HUES48 (cell line): ENCODE measurements around the gene RTL5.
A peak's percentile ranks its signal among the peaks of the same experiment; 100 is the strongest.

Experiments used
- H3K27ac ChIP-seq: one replicate; pipeline ENCODE4 v1.7.0; 2013; ENCODE audit warnings: low read depth, low read length, inconsistent platforms
- H3K27me3 ChIP-seq: 2 replicates; pipeline ENCODE4 v1.6.1; 2013; ENCODE audit warnings: mild to moderate bottlenecking, low read length; ENCODE audit not compliant: control insufficient read depth, insufficient read depth
- H3K36me3 ChIP-seq: 2 replicates; pipeline ENCODE4 v1.6.1; 2013; ENCODE audit warnings: low read length; ENCODE audit not compliant: control insufficient read depth, insufficient read depth
- H3K4me1 ChIP-seq: 2 replicates; pipeline ENCODE4 v1.6.1; 2013; ENCODE audit warnings: mild to moderate bottlenecking, low read length; ENCODE audit not compliant: control insufficient read depth, insufficient read depth
- H3K4me3 ChIP-seq: 2 replicates; pipeline ENCODE4 v1.5.1; 2013; ENCODE audit warnings: mild to moderate bottlenecking, low read depth, low read length
- H3K9ac ChIP-seq: 2 replicates; pipeline ENCODE4 v1.6.1; 2013; ENCODE audit warnings: mild to moderate bottlenecking, low read depth, low read length, moderate library complexity
- H3K9me3 ChIP-seq: 2 replicates; pipeline ENCODE4 v1.6.1; 2013; ENCODE audit warnings: low read length; ENCODE audit not compliant: control insufficient read depth, insufficient read depth

The RTL5 gene

DNA sequence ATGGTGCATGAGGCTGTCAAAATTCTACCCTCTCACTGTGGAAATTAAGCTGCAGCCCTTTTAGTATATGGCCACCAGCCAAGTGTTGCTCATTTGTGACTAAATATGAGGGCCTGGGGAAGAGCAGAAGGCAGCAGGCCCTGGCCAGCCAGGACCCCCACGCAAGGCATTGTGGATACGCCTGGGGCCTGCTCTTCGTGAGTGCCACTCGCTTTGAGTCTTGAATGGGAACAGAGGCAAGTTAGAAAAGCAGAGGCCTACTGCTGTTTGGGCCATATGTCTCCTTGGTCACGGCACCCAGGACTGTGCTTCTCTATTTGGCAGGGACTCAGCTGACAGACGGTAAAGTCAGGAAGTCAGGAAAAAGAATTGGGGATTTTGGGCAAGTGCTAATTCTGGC is 10.9 kb downstream of the RTL5 start:
- Histone ChIP-seq H3K36me3 (no peaks in the 10 kb centered on the region), H3K9me3 (peaks cover 17% of the 10 kb centered on the region), H3K4me1 (peaks cover 16% of the 10 kb centered on the region), H3K27ac (no peak overlapping the region), H3K9ac (no peak overlapping the region), H3K27me3 (no peaks in the 10 kb centered on the region), H3K4me3 (no peak overlapping the region)

- Histone ChIP-seq H3K9ac (no peak overlapping the region), H3K4me3 (no peak overlapping the region), H3K27me3 (no peaks in the 10 kb centered on the region), H3K9me3 (peaks cover 11% of the 10 kb centered on the region; the same call in 1 of the 2 replicates), H3K36me3 (no peaks in the 10 kb centered on the region), H3K4me1 (no peaks in the 10 kb centered on the region), H3K27ac (no peak overlapping the region)
These were observed 14.0 kb downstream of the RTL5 start for GRCh38 chrX:72117636-72118210.

DNA sequence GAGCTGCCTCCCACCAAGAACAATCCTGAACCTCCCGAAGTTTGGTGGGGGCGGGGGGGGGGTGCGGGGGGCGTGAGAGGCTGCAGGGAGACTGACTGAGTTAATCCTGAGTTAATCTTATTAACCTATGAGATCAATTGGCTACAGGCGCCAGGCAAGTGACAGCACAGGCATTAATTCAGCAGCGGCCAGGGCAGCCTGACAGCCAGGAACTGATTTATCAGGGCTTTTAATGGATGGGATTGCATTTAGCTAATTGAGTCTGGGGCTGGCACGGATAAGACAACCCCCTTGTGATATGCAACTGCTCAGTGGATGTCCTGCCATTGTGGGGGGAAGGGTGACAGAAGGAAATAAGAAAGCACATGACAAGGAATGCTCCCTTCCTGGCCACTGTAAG is 16.3 kb downstream of the RTL5 start:
- peaks cover 20% of the 10 kb centered on the region; the same call in 1 of the 2 replicates for H3K9me3 ChIP-seq
- no peaks in the 10 kb centered on the region; the same call in 1 of the 2 replicates for H3K4me1 ChIP-seq
- H3K36me3 ChIP-seq, result no peaks in the 10 kb centered on the region
- no peak overlapping the region for H3K9ac ChIP-seq
- H3K27ac ChIP-seq, result no peak overlapping the region
- H3K4me3 ChIP-seq, result no peak overlapping the region
- no peaks in the 10 kb centered on the region for H3K27me3 ChIP-seq

DNA sequence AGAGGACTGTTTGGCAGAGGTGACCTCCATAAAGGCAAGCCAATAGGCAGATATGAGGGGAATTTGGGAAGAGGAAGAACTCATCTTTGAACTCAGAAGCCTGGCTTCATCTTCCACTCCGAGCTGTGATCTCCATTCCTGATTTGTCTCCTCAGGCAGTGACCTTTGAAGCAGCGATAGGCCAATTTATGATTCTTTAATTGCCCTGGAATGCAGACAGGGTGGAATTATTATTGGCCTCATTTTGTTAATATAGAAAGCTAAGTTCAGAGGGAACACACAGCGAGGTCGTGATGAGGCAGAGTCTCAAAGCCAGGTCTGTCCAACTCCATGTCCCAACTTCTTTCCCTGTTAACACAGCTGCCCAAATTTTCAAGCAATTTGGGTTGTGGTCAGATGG is 16.9 kb downstream of the RTL5 start:
- peaks cover 5% of the 10 kb centered on the region for H3K4me1 ChIP-seq
- peaks cover 20% of the 10 kb centered on the region; the same call in 1 of the 2 replicates for H3K9me3 ChIP-seq
- no peaks in the 10 kb centered on the region for H3K27me3 ChIP-seq
- no peak overlapping the region for H3K9ac ChIP-seq
- H3K36me3 ChIP-seq, result no peaks in the 10 kb centered on the region
- no peak overlapping the region for H3K4me3 ChIP-seq
- no peak overlapping the region for H3K27ac ChIP-seq

GRCh38 chrX:72114306-72114705 is 17.4 kb downstream of the RTL5 start:
- Histone ChIP-seq H3K9me3 (peaks cover 20% of the 10 kb centered on the region; the same call in 1 of the 2 replicates), H3K36me3 (no peaks in the 10 kb centered on the region), H3K27me3 (no peaks in the 10 kb centered on the region), H3K4me3 (no peak overlapping the region), H3K9ac (no peak overlapping the region), H3K27ac (no peak overlapping the region), H3K4me1 (peaks cover 6% of the 10 kb centered on the region)

DNA sequence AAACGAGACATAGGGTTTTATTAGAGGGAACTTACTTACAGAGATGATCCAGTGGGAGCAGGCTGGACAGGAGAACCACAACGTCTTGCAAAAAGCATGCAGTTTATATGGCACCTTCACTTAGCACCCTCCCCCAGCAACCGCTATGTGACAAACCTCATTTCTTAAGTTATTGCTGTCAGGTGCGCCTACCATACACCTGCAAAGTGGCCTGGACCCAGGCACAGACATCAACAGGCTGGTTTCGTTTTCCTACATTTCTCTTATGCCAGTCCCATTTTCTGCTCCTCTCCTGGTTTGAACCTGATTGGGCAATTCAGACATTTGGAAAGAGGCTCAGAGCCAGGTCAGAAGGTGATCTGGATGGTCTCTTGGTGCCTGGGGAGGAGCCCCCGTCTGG is 18.3 kb downstream of the RTL5 start:
- Histone ChIP-seq H3K27ac (no peak overlapping the region), H3K27me3 (no peaks in the 10 kb centered on the region), H3K9ac (no peak overlapping the region), H3K4me3 (no peak overlapping the region), H3K4me1 (peaks cover 6% of the 10 kb centered on the region), H3K9me3 (peaks cover 18% of the 10 kb centered on the region; the same call in 1 of the 2 replicates), H3K36me3 (no peaks in the 10 kb centered on the region)

DNA sequence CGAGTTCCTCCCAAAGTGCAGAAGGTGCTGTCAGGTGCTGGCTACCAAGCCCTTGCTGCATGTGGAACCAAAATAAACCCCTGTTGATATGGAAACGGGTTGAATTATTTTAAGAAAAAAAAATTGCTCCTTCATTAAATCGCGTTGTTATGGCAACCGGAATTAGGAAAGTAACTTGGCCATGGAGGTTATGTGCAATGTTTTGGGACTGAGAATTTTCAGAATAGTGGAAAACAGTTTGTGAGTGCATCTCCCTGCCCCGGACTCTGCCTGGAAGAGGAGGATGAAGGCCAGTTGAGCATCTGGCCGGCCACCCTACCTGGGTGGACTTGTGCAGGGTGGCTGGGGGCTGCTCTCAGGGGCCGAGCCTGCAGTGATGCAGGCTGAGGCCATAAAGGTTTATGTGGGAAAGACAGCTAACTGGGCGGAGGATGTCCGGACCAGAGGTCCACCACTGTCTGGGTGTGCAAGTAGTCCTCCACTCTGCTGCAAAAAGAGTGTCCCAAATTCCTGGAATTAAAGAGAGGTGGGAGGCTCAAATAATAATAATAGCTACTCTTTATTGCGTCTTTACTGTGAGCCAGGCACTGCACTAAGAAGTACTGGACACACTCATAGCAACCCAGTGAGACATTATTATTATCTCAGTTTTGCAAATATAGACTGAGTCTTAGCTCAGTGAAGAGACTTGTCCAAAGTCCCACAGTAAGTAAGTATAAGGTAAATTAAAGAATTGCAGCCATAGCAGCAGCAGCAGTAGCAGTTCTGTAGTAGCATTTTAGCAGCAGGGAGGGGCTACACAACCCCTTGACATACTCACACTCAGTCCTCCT is 20.6 kb downstream of the RTL5 start:
- Histone ChIP-seq H3K9ac (no peak overlapping the region), H3K4me1 (peaks cover 6% of the 10 kb centered on the region), H3K36me3 (no peaks in the 10 kb centered on the region), H3K9me3 (peaks cover 9% of the 10 kb centered on the region; the same call in 1 of the 2 replicates), H3K27me3 (no peaks in the 10 kb centered on the region), H3K27ac (no peak overlapping the region), H3K4me3 (no peak overlapping the region)

- peaks cover 11% of the 10 kb centered on the region for H3K9me3 ChIP-seq
- H3K36me3 ChIP-seq, result no peaks in the 10 kb centered on the region
- no peak overlapping the region for H3K9ac ChIP-seq
- peak overlapping the region; percentile 28 for H3K27ac ChIP-seq
- H3K4me1 ChIP-seq, result peaks cover 6% of the 10 kb centered on the region
- H3K4me3 ChIP-seq, result no peak overlapping the region
- no peaks in the 10 kb centered on the region for H3K27me3 ChIP-seq
These were observed 21.5 kb downstream of the RTL5 start for GRCh38 chrX:72110051-72110875.

- Histone ChIP-seq H3K9me3 (peaks cover 14% of the 10 kb centered on the region), H3K9ac (no peak overlapping the region), H3K27me3 (no peaks in the 10 kb centered on the region), H3K4me3 (no peak overlapping the region), H3K36me3 (no peaks in the 10 kb centered on the region), H3K4me1 (peaks cover 6% of the 10 kb centered on the region), H3K27ac (no peak overlapping the region)
These were observed 23.0 kb downstream of the RTL5 start for GRCh38 chrX:72108666-72109065.

DNA sequence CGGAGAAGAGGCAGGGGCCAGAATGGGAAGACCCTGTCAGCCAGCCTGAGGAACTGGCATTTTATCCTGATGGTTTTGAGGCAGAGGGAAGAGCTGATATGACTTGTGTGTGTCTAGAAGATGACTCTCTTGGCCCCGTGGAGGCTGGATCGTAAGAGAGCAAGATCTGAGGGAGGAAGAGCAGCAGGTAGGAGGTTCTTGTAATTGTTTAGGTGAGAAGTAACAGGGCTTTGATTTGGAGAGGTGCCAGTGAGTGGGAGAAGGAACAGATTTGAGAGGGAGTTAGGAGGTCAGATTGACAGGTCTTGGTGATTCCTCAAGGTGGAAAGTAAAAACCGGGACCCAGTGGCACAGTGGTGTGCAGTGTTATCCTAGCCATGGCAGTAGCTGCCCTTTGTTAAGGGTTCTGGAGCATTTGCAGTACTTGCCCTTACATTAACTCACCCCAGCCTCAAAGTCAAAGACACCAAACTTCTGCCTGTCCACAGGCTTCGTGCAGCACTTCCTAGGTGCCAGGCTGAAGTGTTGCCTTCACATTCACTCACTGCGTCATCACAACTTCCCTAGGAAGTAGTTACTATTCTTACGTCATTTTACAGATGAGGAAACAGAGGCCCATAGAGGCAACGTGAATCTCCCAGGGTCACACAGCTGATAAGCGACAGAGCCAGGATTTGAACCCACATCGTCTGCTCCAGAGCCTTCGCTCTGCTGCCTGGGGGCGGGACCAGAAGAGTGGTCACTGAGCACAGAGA is 23.7 kb downstream of the RTL5 start:
- no peak overlapping the region for H3K9ac ChIP-seq
- peaks cover 14% of the 10 kb centered on the region for H3K9me3 ChIP-seq
- no peak overlapping the region for H3K27ac ChIP-seq
- peaks cover 6% of the 10 kb centered on the region for H3K4me1 ChIP-seq
- no peaks in the 10 kb centered on the region for H3K27me3 ChIP-seq
- no peak overlapping the region for H3K4me3 ChIP-seq
- H3K36me3 ChIP-seq, result no peaks in the 10 kb centered on the region
